ENCODE results near the gene ZNF511.

GRCh38 chr10:133339708-133340380 is 31.1 kb downstream of the ZNF511 start:
- TF ChIP-seq POLR2AphosphoS5 (IDR thresholded peaks at IDR 0.05; ENCODE audit: insufficient read depth in 1 of 2, low read depth in 1 of 2) (no peak), CTCF (IDR thresholded peaks at IDR 0.05) (no peak)
